T47D (cell line): ENCODE results near the gene TRPV3.
"Not testable (repeated sequence)": the region's sequence is repeated elsewhere in the genome, so short reads cannot be mapped to it uniquely, and the experiment has no call there.

Experiments used
- DNase-seq, 2 experiments: peaks; one replicate each; pipeline versions ENCODE4 v3.0.0 to v3.0.0-alpha.2; 2011 to 2012; ENCODE audit warnings: low read depth in 1 of 2, low spot score in 1 of 2
- JUND ChIP-seq: IDR thresholded peaks from 2 replicates; pipeline ENCODE4 v1.6.1; 2012; ENCODE audit warnings: low read depth
- in situ Hi-C: cut with HindIII; loops from 2 replicates; pipeline ENCODE4 v1.10.0; 2016; ENCODE audit warnings: low sequenced_read_pairs, low pct_unique_long_range_greater_than_20kb

TRPV3 gene

DNA sequence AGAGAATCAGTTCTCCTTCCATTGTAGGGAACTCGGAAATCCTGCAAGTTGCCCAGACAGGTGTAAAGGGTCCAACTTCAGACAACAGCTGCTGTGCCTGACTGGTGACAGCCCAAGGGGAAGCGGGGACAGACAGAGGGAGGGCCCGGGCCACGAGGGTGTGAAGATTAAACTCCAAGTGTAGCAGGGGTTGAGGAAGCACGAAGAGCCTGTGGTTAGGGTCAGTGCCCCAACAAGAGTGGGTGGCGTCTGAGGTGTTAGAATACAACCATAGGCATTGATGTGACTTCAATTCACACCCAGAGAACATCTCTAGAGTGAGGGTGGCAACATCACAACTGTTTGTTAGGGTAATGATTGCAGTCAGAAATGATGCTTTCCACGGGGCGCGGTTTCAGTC is 42.7 kb downstream of the TRPV3 start:
- TF ChIP-seq JUND = no peak
- no peak for DNase-seq
- in situ Hi-C loops = no loop called here

- in situ Hi-C loops, DNase-seq: not testable (repeated sequence)
These were observed 43.4 kb downstream of the TRPV3 start for GRCh38 chr17:3514167-3514566.

GRCh38 chr17:3513305-3514035 is 44.1 kb downstream of the TRPV3 start:
- no peak for TF ChIP-seq JUND
- in situ Hi-C loops = no loop called here
- DNase-seq = no peak

DNA sequence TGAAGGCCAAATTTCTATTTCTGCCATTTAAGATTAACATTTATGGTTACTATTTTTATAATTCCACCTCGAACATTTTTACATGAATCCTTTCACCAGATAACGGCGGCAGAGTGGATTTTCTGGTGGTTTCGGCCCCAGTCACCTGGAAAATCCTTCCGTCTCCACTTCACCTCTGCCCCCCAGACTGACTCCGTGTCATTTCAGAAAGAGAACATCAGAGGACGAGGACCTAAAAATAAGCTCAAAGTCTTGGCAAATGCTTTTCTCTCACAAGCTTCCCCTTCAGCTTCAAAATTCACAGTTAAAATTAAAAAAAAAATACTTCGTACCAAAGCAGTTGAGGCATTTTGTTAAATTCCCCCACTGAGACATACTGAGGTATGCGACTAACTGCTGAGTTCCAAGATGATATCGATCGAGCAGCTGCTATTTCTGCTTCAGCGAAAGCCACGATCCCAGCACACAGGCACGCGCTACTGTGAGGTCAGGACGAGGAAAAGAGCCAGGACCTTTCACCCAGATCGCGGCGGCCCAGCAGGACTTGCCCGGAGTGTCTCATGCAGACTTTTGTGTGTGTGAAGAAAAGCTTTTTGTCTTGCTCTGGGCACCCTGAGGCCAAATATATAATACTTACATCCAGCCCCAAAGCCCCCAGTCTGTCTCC is 45.0 kb downstream of the TRPV3 start:
- no peak for DNase-seq
- in situ Hi-C loops = no loop called here
- TF ChIP-seq JUND = no peak

DNA sequence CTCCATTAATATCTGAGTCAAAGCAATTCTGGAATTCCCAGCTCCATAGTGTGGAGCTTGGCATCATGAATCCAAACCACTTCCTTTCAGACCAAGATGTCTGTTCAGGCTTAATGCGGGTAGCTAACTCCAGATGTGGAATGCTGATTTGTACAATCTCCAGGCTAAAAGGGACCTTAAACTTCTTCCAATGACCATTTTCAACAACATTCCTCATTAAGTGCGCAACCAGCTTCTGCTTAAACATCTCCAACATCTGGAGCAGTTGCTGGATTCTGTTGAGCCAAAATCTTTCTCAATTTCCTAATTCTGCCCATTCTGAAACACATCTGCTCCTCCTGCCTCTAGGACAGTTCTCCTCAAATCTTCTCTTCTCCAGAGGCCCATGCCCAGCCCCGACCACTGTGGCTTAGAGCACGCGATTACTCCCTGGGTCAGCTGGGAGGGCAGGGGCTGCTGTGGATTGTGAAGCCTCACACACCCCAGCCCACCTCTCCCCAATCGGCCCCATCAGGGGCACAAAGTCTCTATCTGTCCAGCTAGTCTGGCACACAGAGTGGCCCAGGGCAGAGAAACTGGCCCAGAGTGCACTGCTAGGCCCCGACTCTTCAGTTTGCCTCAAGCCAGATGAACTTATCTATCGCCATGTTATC is 45.6 kb downstream of the TRPV3 start:
- TF ChIP-seq JUND = no peak
- in situ Hi-C loops = no loop called here

GRCh38 chr17:3510090-3510489 is 47.5 kb downstream of the TRPV3 start:
- in situ Hi-C loops = no loop called here
- no peak for DNase-seq
- TF ChIP-seq JUND = no peak

More for the DNA sequence above, 45.6 kb downstream of the TRPV3 start:
- no peak for DNase-seq

DNA sequence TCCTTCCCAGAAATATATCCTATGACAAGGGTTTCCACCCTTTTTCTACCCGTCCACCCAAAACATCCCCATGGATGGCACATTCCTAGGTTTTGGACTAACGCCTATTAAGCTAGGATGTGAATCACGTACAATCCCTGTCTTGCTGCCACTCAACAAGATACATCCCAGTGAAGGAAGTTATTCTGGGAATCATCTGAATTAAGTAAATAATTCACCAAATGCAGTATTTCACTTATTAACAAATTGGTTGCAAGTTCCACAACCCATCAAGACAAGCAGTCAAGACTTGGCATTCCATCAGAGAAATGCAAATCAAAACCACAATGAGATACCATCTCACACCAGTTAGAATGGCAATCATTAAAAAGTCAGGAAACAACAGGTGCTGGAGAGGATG is 49.7 kb downstream of the TRPV3 start:
- in situ Hi-C loops = no loop called here
- no peak for TF ChIP-seq JUND
- DNase-seq = no peak

- DNase-seq = no peak
- no peak for TF ChIP-seq JUND
- in situ Hi-C loops = no loop called here
These were observed 50.5 kb downstream of the TRPV3 start for GRCh38 chr17:3507071-3507470.

GRCh38 chr17:3506054-3506453 is 51.6 kb downstream of the TRPV3 start:
- TF ChIP-seq JUND = no peak
- in situ Hi-C loops = no loop called here
- no peak for DNase-seq

GRCh38 chr17:3505008-3505407 is 52.6 kb downstream of the TRPV3 start:
- DNase-seq = no peak
- TF ChIP-seq JUND = no peak
- in situ Hi-C loops = no loop called here

- no peak for DNase-seq
- in situ Hi-C loops = no loop called here
- no peak for TF ChIP-seq JUND
These were observed 54.3 kb downstream of the TRPV3 start for GRCh38 chr17:3503285-3503684.

- in situ Hi-C loops = no loop called here
- no peak for DNase-seq
- TF ChIP-seq JUND = no peak
These were observed 55.1 kb downstream of the TRPV3 start for GRCh38 chr17:3502466-3502865.

DNA sequence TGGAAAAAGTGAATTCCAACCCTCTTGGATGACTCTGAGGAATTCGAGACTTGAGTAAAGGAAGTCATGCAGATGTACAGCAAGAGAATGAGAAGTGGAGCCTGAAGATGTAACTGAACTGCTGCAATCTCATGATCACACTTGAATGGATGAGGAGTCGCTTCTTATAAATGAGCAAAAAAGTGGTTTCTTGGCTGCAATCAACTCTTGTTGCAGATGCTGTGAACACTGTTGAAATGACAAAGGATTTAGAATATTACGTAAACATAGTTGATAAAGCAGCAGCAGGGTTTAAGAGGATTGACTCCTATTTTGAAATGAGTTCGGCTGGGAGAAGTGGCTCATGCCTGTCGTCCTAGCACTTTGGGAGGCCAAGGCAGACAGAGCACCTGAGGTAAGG is 56.3 kb downstream of the TRPV3 start:
- in situ Hi-C loops = no loop called here
- TF ChIP-seq JUND = no peak

GRCh38 chr17:3497101-3497500 is 60.5 kb downstream of the TRPV3 start:
- DNase-seq = no peak
- no peak for TF ChIP-seq JUND
- in situ Hi-C loops = no loop called here

More for the DNA sequence above, 56.3 kb downstream of the TRPV3 start:
- no peak for DNase-seq
